GM12873 (cell line): ENCODE measurements around the gene WNT10A.

Source experiments
- CTCF ChIP-seq: IDR thresholded peaks from 2 replicates; pipeline ENCODE4 v1.5.1; 2012; ENCODE audit warnings: low read depth, mild to moderate bottlenecking, moderate library complexity, low read length, control low read depth; ENCODE audit not compliant: insufficient read depth; ENCODE audit errors: missing control alignments

The WNT10A gene

GRCh38 chr2:218895759-218896500 lies 15.3 kb downstream of the WNT10A start:
- no peak for TF ChIP-seq CTCF

GRCh38 chr2:218896501-218897393 lies 16.1 kb downstream of the WNT10A start:
- TF ChIP-seq CTCF = peak; percentile 19

GRCh38 chr2:218897394-218898108 lies 16.9 kb downstream of the WNT10A start:
- TF ChIP-seq CTCF = no peak

GRCh38 chr2:218898109-218898878 lies 17.6 kb downstream of the WNT10A start:
- TF ChIP-seq CTCF = peak; percentile 97

- no peak for TF ChIP-seq CTCF
Observed at GRCh38 chr2:218899147-218899546, 18.5 kb downstream of the WNT10A start.

- TF ChIP-seq CTCF = no peak
Observed at GRCh38 chr2:218902427-218902826, 21.8 kb downstream of the WNT10A start.
